GM10847 (cell line): Measurements from ENCODE around the gene SLIT3.

ENCODE experiments used
- POLR2A ChIP-seq: IDR thresholded peaks from 2 replicates; pipeline ENCODE4 v1.6.1; 2011; ENCODE audit not compliant: insufficient read length; ENCODE audit errors: extremely low read depth

Gene SLIT3

GRCh38 chr5:168869615-168870227 is 431.2 kb downstream of the SLIT3 start:
- no peak for TF ChIP-seq POLR2A

DNA sequence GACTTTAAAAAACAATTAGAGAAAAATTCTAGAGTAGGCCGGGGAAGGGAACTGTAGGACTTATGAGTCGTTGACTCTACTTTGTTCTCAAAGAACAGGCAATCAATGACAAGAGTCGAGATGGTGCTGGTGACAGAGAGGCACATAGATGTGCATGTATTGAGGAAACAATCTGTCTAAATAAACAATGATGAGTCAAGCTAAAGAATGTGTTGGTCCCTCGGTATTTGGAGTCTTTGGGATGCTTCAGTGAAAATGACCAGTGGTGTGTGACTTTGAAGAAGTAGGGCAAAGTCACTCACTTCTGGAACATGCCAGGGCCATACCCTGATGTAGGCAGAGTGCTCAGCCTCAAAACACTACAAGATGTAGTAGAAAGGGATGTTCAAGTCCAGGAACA is 433.7 kb downstream of the SLIT3 start:
- TF ChIP-seq POLR2A: no peak

DNA sequence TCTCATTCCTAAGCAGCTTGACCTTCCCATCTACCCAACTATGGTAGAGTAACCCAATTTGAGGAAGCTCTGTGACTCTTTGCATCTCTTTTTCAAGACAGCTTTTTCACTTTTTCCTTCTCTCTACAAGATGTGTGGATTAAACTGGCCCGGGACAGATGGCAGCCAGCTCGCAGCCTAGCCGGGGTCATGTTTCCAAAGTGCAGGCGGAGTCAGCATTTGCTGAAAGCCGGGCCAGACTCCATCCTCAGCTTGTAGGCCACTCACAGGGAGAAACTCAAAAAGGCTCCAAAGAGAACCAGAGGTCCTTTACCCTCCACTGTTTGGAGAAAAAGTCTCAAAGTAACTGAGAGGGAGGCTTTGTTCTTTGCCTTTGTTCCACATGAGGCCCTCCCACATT is 435.0 kb downstream of the SLIT3 start:
- no peak for TF ChIP-seq POLR2A

DNA sequence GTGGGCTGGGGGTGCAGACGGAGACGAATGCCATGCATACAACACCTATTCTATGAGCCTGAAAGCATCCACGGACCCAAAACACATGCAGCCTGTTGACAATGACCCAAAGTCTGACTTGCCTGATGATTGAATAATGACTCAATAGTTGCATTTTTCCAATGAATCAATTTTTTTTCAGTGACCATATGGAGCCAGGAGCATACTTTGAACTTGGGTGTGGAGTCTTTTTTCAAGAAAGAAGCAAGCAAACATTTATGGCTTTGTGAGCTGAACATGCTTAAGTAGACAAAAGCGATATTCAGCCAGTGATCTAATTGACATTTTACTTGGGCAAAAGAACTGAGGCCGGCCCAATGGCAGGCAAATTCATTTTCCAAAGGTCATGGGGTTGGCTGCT is 437.9 kb downstream of the SLIT3 start:
- no peak for TF ChIP-seq POLR2A

DNA sequence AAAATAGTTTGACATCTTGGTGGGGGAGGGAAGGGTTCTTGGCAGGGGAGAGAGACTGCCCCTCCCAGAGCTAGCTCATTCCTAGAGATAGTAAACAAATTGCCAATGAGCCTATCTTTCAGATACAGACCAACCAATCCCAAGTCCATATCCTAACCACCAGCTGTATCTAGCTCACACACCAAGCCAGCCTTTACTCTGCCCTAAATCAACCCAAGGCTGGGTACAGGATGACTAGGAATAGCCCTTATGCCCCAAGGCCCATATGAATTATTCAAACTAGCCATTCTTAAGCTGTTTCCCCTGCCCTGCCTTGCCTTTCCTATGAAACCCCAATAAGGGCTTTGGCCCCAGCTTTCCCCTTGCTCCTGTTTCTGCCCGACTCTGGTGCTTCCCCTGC is 440.4 kb downstream of the SLIT3 start:
- no peak for TF ChIP-seq POLR2A

GRCh38 chr5:168860081-168860480 is 440.9 kb downstream of the SLIT3 start:
- no peak for TF ChIP-seq POLR2A

DNA sequence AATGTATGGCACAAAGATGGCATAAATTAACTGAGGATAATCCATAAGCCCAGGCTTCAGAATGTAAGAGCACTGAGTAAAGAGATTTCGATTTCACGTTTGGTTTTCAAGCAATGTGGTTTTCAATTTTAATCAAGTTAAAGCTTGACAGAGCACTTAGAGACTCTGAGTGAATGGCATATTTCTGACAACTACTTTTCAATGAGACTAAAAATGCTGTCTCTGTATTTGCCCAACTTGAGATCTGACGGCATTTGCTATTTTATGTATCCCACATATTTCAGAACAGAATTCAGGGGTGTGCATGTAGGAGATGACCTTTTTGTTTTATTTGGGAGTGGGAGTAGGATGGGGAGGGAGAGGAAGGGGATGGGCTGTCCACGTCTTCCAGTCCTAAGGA is 441.5 kb downstream of the SLIT3 start:
- no peak for TF ChIP-seq POLR2A

GRCh38 chr5:168858994-168859393 is 441.9 kb downstream of the SLIT3 start:
- TF ChIP-seq POLR2A: no peak

GRCh38 chr5:168858371-168858770 is 442.6 kb downstream of the SLIT3 start:
- TF ChIP-seq POLR2A: no peak

DNA sequence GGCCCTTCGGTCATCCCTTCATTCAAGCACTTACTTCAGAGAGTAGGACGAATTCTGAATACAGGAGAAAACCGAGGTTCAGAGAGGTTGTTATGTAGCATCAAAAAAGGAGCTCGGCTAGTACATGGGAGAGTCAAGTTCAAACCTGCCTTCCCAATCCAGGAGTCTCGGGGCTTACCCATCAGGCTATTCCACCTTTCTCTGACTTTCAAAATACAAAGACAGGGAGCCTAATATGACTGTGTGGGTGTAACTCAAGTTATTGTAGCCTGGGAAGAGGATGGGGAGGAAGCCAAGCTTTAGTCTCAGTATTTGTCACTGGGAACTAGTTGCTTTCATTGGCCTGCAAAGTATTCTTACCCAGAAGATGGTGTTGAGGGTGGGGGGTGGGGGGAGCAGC is 447.0 kb downstream of the SLIT3 start:
- no peak for TF ChIP-seq POLR2A

- no peak for TF ChIP-seq POLR2A
Observed at GRCh38 chr5:168852329-168852728, 448.6 kb downstream of the SLIT3 start.

DNA sequence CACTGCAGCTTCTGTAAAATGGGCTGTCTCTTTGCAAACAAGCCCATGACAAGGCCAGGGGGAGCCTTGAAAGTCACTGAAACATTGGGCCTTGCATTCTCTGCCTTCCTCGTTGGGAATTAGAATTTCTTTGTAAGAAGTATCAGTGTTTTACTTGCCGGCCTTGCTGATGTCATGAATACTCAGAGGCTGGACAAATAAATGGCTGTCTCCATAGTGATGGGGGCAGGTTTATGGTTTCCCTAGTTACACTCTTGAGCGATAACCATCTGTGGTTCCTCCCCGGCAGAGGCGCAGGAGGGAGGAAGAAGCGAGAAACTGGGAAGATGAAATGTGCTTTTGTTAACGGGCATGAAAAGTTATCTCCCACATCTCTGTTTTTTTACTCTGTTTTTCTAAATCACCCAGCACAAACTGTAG is 449.0 kb downstream of the SLIT3 start:
- TF ChIP-seq POLR2A: no peak

DNA sequence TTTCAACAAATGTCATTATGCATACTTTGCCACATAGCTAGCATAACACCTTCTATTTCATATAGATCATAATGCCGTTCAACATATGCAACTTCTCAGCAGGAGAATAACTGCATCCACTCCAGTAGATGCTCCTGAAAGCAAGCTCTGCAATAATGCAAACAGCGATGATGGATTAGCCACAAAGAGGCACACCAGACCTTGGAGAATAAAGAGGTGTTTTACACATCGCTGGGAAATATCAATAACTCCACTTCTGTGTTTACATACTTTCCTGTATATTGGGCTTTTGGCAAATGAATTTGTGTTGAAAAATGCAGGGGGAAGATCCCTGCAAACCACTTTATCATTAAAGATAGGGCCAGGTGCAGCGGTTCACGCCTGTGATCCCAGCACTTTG is 450.3 kb downstream of the SLIT3 start:
- TF ChIP-seq POLR2A: no peak

- TF ChIP-seq POLR2A: no peak
Observed at GRCh38 chr5:168848569-168848968, 452.4 kb downstream of the SLIT3 start.

GRCh38 chr5:168847511-168848073 is 453.3 kb downstream of the SLIT3 start:
- no peak for TF ChIP-seq POLR2A

- TF ChIP-seq POLR2A: no peak
Observed at GRCh38 chr5:168844922-168845296, 456.0 kb downstream of the SLIT3 start.
